GM23248 (cell line): ENCODE results near the gene PNMA6E. TPM values are rescaled to one million over a fixed set of nuclear protein-coding genes. Genes with fewer than 3 reads are reported as not detected.

Source experiments
- DNase-seq: peaks from one replicate; pipeline ENCODE4 v3.0.0-alpha.2; 2015
- H2AFZ ChIP-seq: fragments of 200-600 bp; sonication (generic); 2 replicates; pipeline ENCODE4 v1.6.1; 2016; ENCODE audit warnings: antibody characterized with exemption
- H3F3A ChIP-seq: fragments of 200-600 bp; sonication (generic); 2 replicates; pipeline ENCODE4 v1.6.1; 2016; ENCODE audit warnings: mild to moderate bottlenecking, antibody characterized with exemption, mixed run types; ENCODE audit not compliant: insufficient read depth
- H3K27ac ChIP-seq: fragments of 200-600 bp; sonication (generic); 2 replicates; pipeline ENCODE4 v1.5.1; 2016; ENCODE audit warnings: mild to moderate bottlenecking
- H3K27me3 ChIP-seq: fragments of 200-600 bp; sonication (generic); replicated peaks from 2 replicates; pipeline ENCODE4 v1.6.1; 2016; ENCODE audit warnings: mild to moderate bottlenecking; ENCODE audit not compliant: insufficient read depth
- H3K36me3 ChIP-seq: fragments of 200-600 bp; sonication (generic); 2 replicates; pipeline ENCODE4 v1.6.1; 2016; ENCODE audit warnings: low read depth, mild to moderate bottlenecking
- H3K4me1 ChIP-seq: fragments of 200-600 bp; sonication (generic); 2 replicates; pipeline ENCODE4 v1.6.1; 2016; ENCODE audit warnings: mild to moderate bottlenecking; ENCODE audit not compliant: insufficient read depth
- H3K4me2 ChIP-seq: fragments of 200-600 bp; sonication (generic); one replicate; pipeline ENCODE4 v1.6.1; 2016; ENCODE audit warnings: mild to moderate bottlenecking; ENCODE audit not compliant: unreplicated experiment
- H3K4me3 ChIP-seq: fragments of 200-600 bp; sonication (generic); 2 replicates; pipeline ENCODE4 v1.5.1; 2016; ENCODE audit warnings: mild to moderate bottlenecking
- H3K79me2 ChIP-seq: fragments of 200-600 bp; sonication (generic); 2 replicates; pipeline ENCODE4 v1.6.1; 2016; ENCODE audit warnings: mild to moderate bottlenecking; ENCODE audit not compliant: insufficient read depth
- H3K9ac ChIP-seq: fragments of 200-600 bp; sonication (generic); 2 replicates; pipeline ENCODE4 v1.6.1; 2016; ENCODE audit warnings: mild to moderate bottlenecking
- H3K9me2 ChIP-seq: fragments of 200-600 bp; sonication (generic); 2 replicates; pipeline ENCODE4 v1.6.1; 2016; ENCODE audit warnings: mixed run types, mild to moderate bottlenecking, moderate library complexity; ENCODE audit not compliant: insufficient read depth
- H3K9me3 ChIP-seq: fragments of 200-600 bp; sonication (generic); one replicate; pipeline ENCODE4 v1.6.1; 2017; ENCODE audit warnings: low read depth
- H4K20me1 ChIP-seq: fragments of 200-600 bp; sonication (generic); 2 replicates; pipeline ENCODE4 v1.6.0; 2016; ENCODE audit not compliant: insufficient read depth
- EZH2 ChIP-seq: fragments of 200-600 bp; sonication (generic); IDR thresholded peaks from 2 replicates; pipeline ENCODE4 v1.6.1; 2018; ENCODE audit warnings: antibody characterized with exemption, mild to moderate bottlenecking; ENCODE audit not compliant: insufficient read depth, poor library complexity, severe bottlenecking
- EZH2phosphoT487 ChIP-seq: fragments of 200-600 bp; sonication (generic); IDR thresholded peaks from 2 replicates; pipeline ENCODE4 v1.6.1; 2018; ENCODE audit warnings: antibody characterized with exemption, moderate library complexity, mild to moderate bottlenecking, low read depth; ENCODE audit not compliant: insufficient read depth
- WGBS, 2 experiments: methylation state at CpG; one replicate each; pipeline ENCODE4 v1.1.6; 2015 to 2017; ENCODE audit warnings: low lambda C conversion rate in 2 of 2, low coverage in 1 of 2; ENCODE audit errors: missing lambda C conversion rate in 2 of 2; 5-methylcytosine and 5-hydroxymethylcytosine counted together
- in situ Hi-C: fragments of 300-500 bp; cut with MboI; formaldehyde crosslinking; loops from 2 replicates; pipeline ENCODE4 v1.15.0; 2020
- polyA plus RNA-seq: library from polyadenylated mRNA; unstranded; fragments of >200 nt; fragmentation: Nextera tagmentation; extraction: Ambion mirVana; gene quantifications from 2 replicates; pipeline ENCODE4 v1.2.1, GENCODE V29; 2016
- total RNA-seq: library from RNA; depleted of rRNA; stranded (reverse); fragments of >200 nt; shearing (Covaris generic); gene quantifications from 2 replicates; pipeline ENCODE4 v1.2.3, GENCODE V29; 2014

PNMA6E gene
- total and polyA plus RNA-seq, 2 experiments from 2014 or later, result not detected

DNA sequence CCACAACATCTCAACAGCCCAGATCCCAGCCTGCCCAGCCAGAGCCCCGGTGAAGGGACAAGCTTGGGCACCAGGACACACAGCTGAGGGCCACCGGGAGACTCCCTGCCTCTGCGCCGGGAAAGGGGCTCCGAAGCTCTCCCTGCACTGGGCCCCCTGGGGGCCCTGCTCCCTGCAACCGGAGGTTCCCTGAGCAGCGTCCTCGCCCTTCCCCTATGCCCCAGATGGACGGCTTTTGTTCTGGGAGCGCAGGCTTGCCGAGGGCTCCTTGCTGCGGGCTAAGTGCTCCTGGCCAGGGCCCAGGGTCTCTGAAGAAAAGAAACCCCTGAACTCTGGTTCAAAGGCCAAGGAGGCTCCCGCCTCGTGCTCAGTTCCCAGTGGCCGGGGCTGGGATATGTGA lies 9.2 kb upstream of the PNMA6E start:
- Histone ChIP-seq H4K20me1 (no peaks in the 10 kb centered on the region), H2AFZ (no peak overlapping the region), H3K79me2 (no peaks in the 10 kb centered on the region), H3K27ac (no peak overlapping the region), H3K4me1 (no peaks in the 10 kb centered on the region), H3K4me3 (no peak overlapping the region), H3K36me3 (no peaks in the 10 kb centered on the region), H3K9me3 (no peaks in the 10 kb centered on the region), H3K27me3 (no peaks in the 10 kb centered on the region; the same call in none of the 2 replicates), H3K9ac (no peak overlapping the region), H3K9me2 (no peaks in the 10 kb centered on the region), H3F3A (no peaks in the 10 kb centered on the region), H3K4me2 (no peak overlapping the region)
- DNase-seq, result no peak
- TF ChIP-seq EZH2 (no peak), EZH2phosphoT487 (no peak)
- in situ Hi-C loops, result no loop called here
- 98 to 100% methylated on average over 6 of the region's 15 CpGs for WGBS, 2 experiments

GRCh38 chrX:153409414-153410101 lies 8.4 kb upstream of the PNMA6E start:
- Histone ChIP-seq H3K4me2 (no peak overlapping the region), H3K4me1 (no peaks in the 10 kb centered on the region), H3F3A (no peaks in the 10 kb centered on the region), H4K20me1 (no peaks in the 10 kb centered on the region), H3K36me3 (no peaks in the 10 kb centered on the region), H3K9me2 (no peaks in the 10 kb centered on the region), H3K79me2 (no peaks in the 10 kb centered on the region), H3K4me3 (no peak overlapping the region), H3K27me3 (no peaks in the 10 kb centered on the region; the same call in none of the 2 replicates), H3K9me3 (no peaks in the 10 kb centered on the region), H3K9ac (no peak overlapping the region), H3K27ac (no peak overlapping the region), H2AFZ (no peak overlapping the region)
- WGBS, 2 experiments, result 89 to 94% methylated on average over 11 to 19 of the region's 30 CpGs
- DNase-seq, result no peak
- in situ Hi-C loops, result no loop called here
- no peak for TF ChIP-seq EZH2phosphoT487
- no peak for TF ChIP-seq EZH2

DNA sequence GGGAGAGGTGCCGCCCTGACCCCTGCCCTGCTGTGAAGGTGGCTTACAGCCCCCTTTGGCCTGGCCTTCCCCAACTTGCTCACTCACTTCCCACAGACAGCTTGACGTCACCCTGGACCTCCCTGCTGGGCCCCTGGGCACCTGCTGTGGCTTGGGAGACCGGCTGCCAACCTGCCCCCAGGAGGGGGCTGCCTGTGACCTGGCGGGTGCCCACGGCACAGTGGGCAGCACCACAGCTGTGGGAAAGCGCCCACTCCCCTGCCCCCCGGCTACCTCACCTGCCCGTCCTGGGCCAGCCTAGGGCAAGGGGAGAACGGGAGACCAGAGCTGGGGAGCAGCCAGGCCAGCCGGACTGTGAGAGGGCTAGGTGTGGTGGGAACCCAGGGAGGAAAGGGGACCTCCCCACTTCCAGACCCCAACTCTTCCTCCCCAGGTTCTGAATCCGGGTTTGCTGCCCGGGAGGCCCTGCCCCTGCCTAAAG lies 7.8 kb upstream of the PNMA6E start:
- TF ChIP-seq EZH2phosphoT487 (no peak), EZH2 (no peak)
- no peak overlapping the region for H3K4me3 ChIP-seq
- no peaks in the 10 kb centered on the region; the same call in none of the 2 replicates for H3K27me3 ChIP-seq
- no peaks in the 10 kb centered on the region for H3K79me2 ChIP-seq
- no peak overlapping the region for H3K27ac ChIP-seq
- no peaks in the 10 kb centered on the region for H3F3A ChIP-seq
- H3K4me2 ChIP-seq, result no peak overlapping the region
- H3K9me3 ChIP-seq, result no peaks in the 10 kb centered on the region
- H4K20me1 ChIP-seq, result no peaks in the 10 kb centered on the region
- no peak overlapping the region for H3K9ac ChIP-seq
- H3K36me3 ChIP-seq, result no peaks in the 10 kb centered on the region
- in situ Hi-C loops, result no loop called here
- no peak overlapping the region for H2AFZ ChIP-seq
- DNase-seq, result no peak
- no peaks in the 10 kb centered on the region for H3K9me2 ChIP-seq
- WGBS, 2 experiments, result 80 to 84% methylated on average over 3 to 6 of the region's 12 CpGs
- no peaks in the 10 kb centered on the region for H3K4me1 ChIP-seq

GRCh38 chrX:153408221-153408721 lies 7.1 kb upstream of the PNMA6E start:
- Histone ChIP-seq H3K79me2 (no peaks in the 10 kb centered on the region), H4K20me1 (no peaks in the 10 kb centered on the region), H3K4me3 (no peak overlapping the region), H3K27me3 (no peaks in the 10 kb centered on the region; the same call in none of the 2 replicates), H3K4me2 (no peak overlapping the region), H3F3A (no peaks in the 10 kb centered on the region), H3K27ac (no peak overlapping the region), H2AFZ (no peak overlapping the region), H3K9ac (no peak overlapping the region), H3K9me3 (no peaks in the 10 kb centered on the region), H3K36me3 (no peaks in the 10 kb centered on the region), H3K9me2 (no peaks in the 10 kb centered on the region), H3K4me1 (no peaks in the 10 kb centered on the region)
- TF ChIP-seq EZH2 (no peak), EZH2phosphoT487 (no peak)
- DNase-seq, result no peak
- 68 to 80% methylated on average over 3 to 8 of the region's 10 CpGs for WGBS, 2 experiments
- in situ Hi-C loops, result no loop called here
